ENCODE data around the gene LRIG2.
"Not testable (repeated sequence)": the region's sequence is repeated elsewhere in the genome, so short reads cannot be mapped to it uniquely, and the experiment has no call there.

LRIG2 gene

DNA sequence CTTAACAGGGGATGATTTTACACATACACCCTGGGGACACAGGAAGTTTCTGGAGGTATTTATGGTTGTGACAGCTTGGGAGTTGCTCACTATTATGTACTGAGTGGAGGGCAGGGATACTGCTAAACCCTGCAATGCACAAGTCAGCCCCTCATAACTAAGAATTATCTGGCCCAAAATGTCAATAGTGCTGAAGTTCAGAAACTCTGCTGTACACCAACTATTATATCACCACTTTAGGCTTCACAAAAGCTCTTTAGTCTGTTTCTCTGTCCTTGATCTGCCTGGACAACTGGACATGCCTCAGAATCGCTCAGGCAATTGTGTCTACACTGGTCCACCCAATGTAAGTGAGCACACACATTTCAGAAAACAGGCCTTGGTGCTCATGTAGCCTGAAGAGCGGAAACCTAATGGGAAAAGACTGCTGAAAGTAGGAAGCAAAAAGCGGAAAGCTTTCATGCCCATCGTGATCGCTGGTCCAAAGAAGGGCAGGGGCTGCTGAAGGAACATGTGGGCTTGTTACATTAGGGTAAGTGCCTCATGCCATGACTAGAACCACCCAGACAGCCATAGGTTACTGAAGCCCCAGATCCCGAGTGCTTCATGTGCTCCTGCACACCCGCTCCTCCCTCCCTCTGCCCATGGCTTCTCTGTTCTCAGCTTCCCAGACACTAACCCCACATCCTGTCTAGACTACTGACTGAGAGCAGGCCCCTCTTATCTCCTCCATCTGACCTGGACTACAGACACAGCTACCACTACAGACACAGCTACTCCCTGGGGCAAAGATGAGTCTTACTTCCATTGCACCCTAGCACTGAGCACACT, 73.5 kb downstream of the LRIG2 start:
- Mint-ChIP-seq H3K27me3 (ENCODE audit: low read depth, poor library complexity) (no peaks in the 10 kb centered on the region), H3K9me3 (no peaks in the 10 kb centered on the region), H3K4me3 (no peak overlapping the region), H3K4me1 (peaks cover 23% of the 10 kb centered on the region), H3K27ac (peak overlapping the region; percentile 64), H3K36me3 (ENCODE audit: low read depth) (no peaks in the 10 kb centered on the region)
- DNase-seq, result no peak
- TF ChIP-seq, protein P1, sequence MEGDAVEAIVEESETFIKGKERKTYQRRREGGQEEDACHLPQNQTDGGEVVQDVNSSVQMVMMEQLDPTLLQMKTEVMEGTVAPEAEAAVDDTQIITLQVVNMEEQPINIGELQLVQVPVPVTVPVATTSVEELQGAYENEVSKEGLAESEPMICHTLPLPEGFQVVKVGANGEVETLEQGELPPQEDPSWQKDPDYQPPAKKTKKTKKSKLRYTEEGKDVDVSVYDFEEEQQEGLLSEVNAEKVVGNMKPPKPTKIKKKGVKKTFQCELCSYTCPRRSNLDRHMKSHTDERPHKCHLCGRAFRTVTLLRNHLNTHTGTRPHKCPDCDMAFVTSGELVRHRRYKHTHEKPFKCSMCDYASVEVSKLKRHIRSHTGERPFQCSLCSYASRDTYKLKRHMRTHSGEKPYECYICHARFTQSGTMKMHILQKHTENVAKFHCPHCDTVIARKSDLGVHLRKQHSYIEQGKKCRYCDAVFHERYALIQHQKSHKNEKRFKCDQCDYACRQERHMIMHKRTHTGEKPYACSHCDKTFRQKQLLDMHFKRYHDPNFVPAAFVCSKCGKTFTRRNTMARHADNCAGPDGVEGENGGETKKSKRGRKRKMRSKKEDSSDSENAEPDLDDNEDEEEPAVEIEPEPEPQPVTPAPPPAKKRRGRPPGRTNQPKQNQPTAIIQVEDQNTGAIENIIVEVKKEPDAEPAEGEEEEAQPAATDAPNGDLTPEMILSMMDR (IDR thresholded peaks at IDR 0.05), result no peak

GRCh38 chr1:113147073-113147625, 74.2 kb downstream of the LRIG2 start:
- TF ChIP-seq, protein P1 (IDR thresholded peaks at IDR 0.05), result no peak
- Mint-ChIP-seq H3K4me3 (no peak overlapping the region), H3K27ac (no peak overlapping the region), H3K36me3 (ENCODE audit: low read depth) (no peaks in the 10 kb centered on the region), H3K4me1 (peaks cover 23% of the 10 kb centered on the region), H3K9me3 (no peaks in the 10 kb centered on the region), H3K27me3 (ENCODE audit: low read depth, poor library complexity) (no peaks in the 10 kb centered on the region)
- DNase-seq, result no peak

- DNase-seq, result no peak
- Mint-ChIP-seq H3K27me3 (ENCODE audit: low read depth, poor library complexity) (no peaks in the 10 kb centered on the region), H3K9me3 (no peaks in the 10 kb centered on the region), H3K27ac (no peak overlapping the region), H3K4me1 (peaks cover 23% of the 10 kb centered on the region), H3K4me3 (no peak overlapping the region), H3K36me3 (ENCODE audit: low read depth) (no peaks in the 10 kb centered on the region)
- TF ChIP-seq, protein P1 (IDR thresholded peaks at IDR 0.05), result no peak
Observed at GRCh38 chr1:113147826-113148225, 74.8 kb downstream of the LRIG2 start.

- H3K4me1 Mint-ChIP-seq, result peaks cover 23% of the 10 kb centered on the region
- H3K27me3 Mint-ChIP-seq (ENCODE audit: low read depth, poor library complexity); DNase-seq; H3K27ac Mint-ChIP-seq; H3K9me3 Mint-ChIP-seq; H3K36me3 Mint-ChIP-seq (ENCODE audit: low read depth); H3K4me3 Mint-ChIP-seq: not testable (repeated sequence)
Observed at GRCh38 chr1:113150494-113150893, 77.5 kb downstream of the LRIG2 start.

GRCh38 chr1:113153116-113153803, 80.3 kb downstream of the LRIG2 start:
- peak overlapping the region; percentile 72 for H3K27ac Mint-ChIP-seq
- H3K4me1 Mint-ChIP-seq, result no peaks in the 10 kb centered on the region
- no peak for DNase-seq
- no peak overlapping the region for H3K4me3 Mint-ChIP-seq
- H3K27me3 Mint-ChIP-seq (ENCODE audit: low read depth, poor library complexity), result no peaks in the 10 kb centered on the region
- TF ChIP-seq, protein P1 (IDR thresholded peaks at IDR 0.05), result no peak
- H3K9me3 Mint-ChIP-seq, result peaks cover 26% of the 10 kb centered on the region
- peaks cover 5% of the 10 kb centered on the region for H3K36me3 Mint-ChIP-seq (ENCODE audit: low read depth)

DNA sequence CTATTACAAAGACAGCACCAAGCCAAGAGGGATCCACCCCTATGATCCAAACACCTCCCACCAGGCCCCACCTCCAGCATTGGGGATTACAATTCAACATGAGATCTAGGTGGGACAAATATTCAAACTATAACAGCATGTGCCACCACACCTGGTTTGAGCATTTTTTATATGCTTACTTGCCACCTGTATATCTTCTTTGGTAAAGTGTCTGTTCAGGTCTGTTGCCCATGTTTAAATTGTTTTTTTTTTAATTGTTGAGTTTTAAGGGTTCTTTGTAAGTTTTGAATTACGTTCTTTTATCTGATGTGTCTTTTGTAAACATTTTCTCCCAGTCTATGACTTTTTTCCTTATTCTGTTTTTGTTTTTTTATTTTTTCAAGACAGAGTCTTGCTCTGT, 83.4 kb downstream of the LRIG2 start:
- Mint-ChIP-seq H3K4me3 (no peak overlapping the region), H3K4me1 (no peaks in the 10 kb centered on the region), H3K36me3 (ENCODE audit: low read depth) (peaks cover 5% of the 10 kb centered on the region), H3K27me3 (ENCODE audit: low read depth, poor library complexity) (no peaks in the 10 kb centered on the region), H3K9me3 (peaks cover 36% of the 10 kb centered on the region), H3K27ac (no peak overlapping the region)
- DNase-seq, result no peak
- TF ChIP-seq, protein P1 (IDR thresholded peaks at IDR 0.05), result no peak

GRCh38 chr1:113158743-113159142, 85.7 kb downstream of the LRIG2 start:
- H3K36me3 Mint-ChIP-seq (ENCODE audit: low read depth); DNase-seq; H3K4me3 Mint-ChIP-seq; H3K4me1 Mint-ChIP-seq; H3K27ac Mint-ChIP-seq; H3K27me3 Mint-ChIP-seq (ENCODE audit: low read depth, poor library complexity): not testable (repeated sequence)
- peaks cover 36% of the 10 kb centered on the region for H3K9me3 Mint-ChIP-seq

All from nephron progenitor cell (in vitro differentiated cells).